ENCODE results near the gene DLG5. TPM values are rescaled to one million over a fixed set of nuclear protein-coding genes. Genes with fewer than 3 reads are reported as not detected.

The DLG5 gene
- total RNA-seq, 4 donors from 2014 or later, result 28.6 to 51.2 (median 40.3) TPM

- ATAC-seq (no peak), DNase-seq (no peak)
- in situ Hi-C loops (cut with MboI; ENCODE audit: low sequenced_read_pairs in 4 of 4), result no loop called here
- TF ChIP-seq POLR2A (IDR thresholded peaks at IDR 0.05), result no peak
- no peak for TF ChIP-seq CTCF (IDR thresholded peaks at IDR 0.05 in 4 of 5, conservative IDR thresholded peaks at IDR 0.05 in 1 of 5)
- intact Hi-C loops (cut with DNase I; ENCODE audit: low total_unique reads), result no loop called here
- Histone ChIP-seq H3K4me1 (no peaks in the 10 kb centered on the region), H3K36me3 (no peaks in the 10 kb centered on the region), H3K27me3 (peaks cover 0 to 3% (median 0%) of the 10 kb centered on the region in 3 donors), H3K27ac (no peak overlapping the region), H3K9me3 (no peaks in the 10 kb centered on the region), H3K4me3 (no peak overlapping the region)
Observed at GRCh38 chr10:77741746-77742145, 184.8 kb downstream of the DLG5 start.

Other genes starting within 250 kb of the DLG5 start
- 10 to 100 TPM; 11.0 to 17.4 (median 15.5) TPM for gene POLR3A, start 102.8 kb upstream of the DLG5 start, total RNA-seq
- 1,000 to 10,000 TPM; 2,147 to 2,545 (median 2,404) TPM for gene RPS24, start 107.1 kb upstream of the DLG5 start, total RNA-seq

Measured in gastrocnemius medialis (tissue), 4 donors.